ENCODE data around the gene TLE1. TPM values are rescaled to one million over a fixed set of nuclear protein-coding genes. Genes with fewer than 3 reads are reported as not detected.
"Not testable (repeated sequence)": the region's sequence is repeated elsewhere in the genome, so short reads cannot be mapped to it uniquely, and the experiment has no call there.

Gene TLE1
- total RNA-seq, 1 donor from 2014 or later = 16.3 TPM

- TF ChIP-seq, protein P1, sequence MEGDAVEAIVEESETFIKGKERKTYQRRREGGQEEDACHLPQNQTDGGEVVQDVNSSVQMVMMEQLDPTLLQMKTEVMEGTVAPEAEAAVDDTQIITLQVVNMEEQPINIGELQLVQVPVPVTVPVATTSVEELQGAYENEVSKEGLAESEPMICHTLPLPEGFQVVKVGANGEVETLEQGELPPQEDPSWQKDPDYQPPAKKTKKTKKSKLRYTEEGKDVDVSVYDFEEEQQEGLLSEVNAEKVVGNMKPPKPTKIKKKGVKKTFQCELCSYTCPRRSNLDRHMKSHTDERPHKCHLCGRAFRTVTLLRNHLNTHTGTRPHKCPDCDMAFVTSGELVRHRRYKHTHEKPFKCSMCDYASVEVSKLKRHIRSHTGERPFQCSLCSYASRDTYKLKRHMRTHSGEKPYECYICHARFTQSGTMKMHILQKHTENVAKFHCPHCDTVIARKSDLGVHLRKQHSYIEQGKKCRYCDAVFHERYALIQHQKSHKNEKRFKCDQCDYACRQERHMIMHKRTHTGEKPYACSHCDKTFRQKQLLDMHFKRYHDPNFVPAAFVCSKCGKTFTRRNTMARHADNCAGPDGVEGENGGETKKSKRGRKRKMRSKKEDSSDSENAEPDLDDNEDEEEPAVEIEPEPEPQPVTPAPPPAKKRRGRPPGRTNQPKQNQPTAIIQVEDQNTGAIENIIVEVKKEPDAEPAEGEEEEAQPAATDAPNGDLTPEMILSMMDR (IDR thresholded peaks at IDR 0.05) = no peak
- ChIA-PET CTCF (no interaction called here), POLR2A (interaction anchor here (0.6 kb wide), 1 partner anchor 157 kb away, joined by 7 read pairs; no protein-coding TSS in a partner anchor)
- H3K9me3 Mint-ChIP-seq = peaks cover 5% of the 10 kb centered on the region
- peak overlapping the region; percentile 42 for H3K4me3 Mint-ChIP-seq
- peaks cover 40% of the 10 kb centered on the region for H3K36me3 Mint-ChIP-seq (ENCODE audit: low read depth)
- H3K4me1 Mint-ChIP-seq = peaks cover 81% of the 10 kb centered on the region
- peak; percentile 36 for ATAC-seq (ENCODE audit: low read depth)
- peak overlapping the region; percentile 69 for H3K27ac Mint-ChIP-seq
- intact Hi-C loops (cut with micrococcal nuclease) = loop anchor here (2.0 to 5.0 kb wide), 5 partner anchors 35 to 1010 kb away; no protein-coding TSS in a partner anchor
- DNase-seq = no peak
- no peaks in the 10 kb centered on the region for H3K27me3 Mint-ChIP-seq
Observed at GRCh38 chr9:81596679-81597418, 92.5 kb downstream of the TLE1 start.

- H3K9me3 Mint-ChIP-seq = peaks cover 5% of the 10 kb centered on the region
- ChIA-PET POLR2A (no interaction called here), CTCF (no interaction called here)
- TF ChIP-seq, protein P1 (IDR thresholded peaks at IDR 0.05) = no peak
- intact Hi-C loops (cut with micrococcal nuclease) = loop anchor here (2.0 to 5.0 kb wide), 5 partner anchors 36 to 1011 kb away; no protein-coding TSS in a partner anchor
- no peak for DNase-seq
- H3K4me1 Mint-ChIP-seq = peaks cover 75% of the 10 kb centered on the region
- no peak overlapping the region for H3K4me3 Mint-ChIP-seq
- no peak for ATAC-seq (ENCODE audit: low read depth)
- H3K36me3 Mint-ChIP-seq (ENCODE audit: low read depth) = peaks cover 43% of the 10 kb centered on the region
- no peaks in the 10 kb centered on the region for H3K27me3 Mint-ChIP-seq
- peak overlapping the region; percentile 22 for H3K27ac Mint-ChIP-seq
Observed at GRCh38 chr9:81595887-81596543, 93.3 kb downstream of the TLE1 start.

- intact Hi-C loops (cut with micrococcal nuclease) = loop anchor here (5.0 kb wide), 4 partner anchors 37 to 1012 kb away; no protein-coding TSS in a partner anchor
- CTCF ChIA-PET = interaction anchor here (1.8 kb wide), 1 partner anchor 92 kb away, joined by 8 read pairs; no protein-coding TSS in a partner anchor
- peaks cover 73% of the 10 kb centered on the region for H3K4me1 Mint-ChIP-seq
- DNase-seq; ATAC-seq (ENCODE audit: low read depth); H3K9me3 Mint-ChIP-seq; H3K27me3 Mint-ChIP-seq; H3K4me3 Mint-ChIP-seq; H3K27ac Mint-ChIP-seq; POLR2A ChIA-PET: not testable (repeated sequence)
- peaks cover 43% of the 10 kb centered on the region for H3K36me3 Mint-ChIP-seq (ENCODE audit: low read depth)
Observed at GRCh38 chr9:81595293-81595692, 94.1 kb downstream of the TLE1 start.

- Mint-ChIP-seq H3K27me3 (no peaks in the 10 kb centered on the region), H3K27ac (peak overlapping the region; percentile 35), H3K36me3 (ENCODE audit: low read depth) (peaks cover 49% of the 10 kb centered on the region), H3K4me3 (no peak overlapping the region), H3K9me3 (peaks cover 5% of the 10 kb centered on the region), H3K4me1 (peaks cover 65% of the 10 kb centered on the region)
- TF ChIP-seq, protein P1 (IDR thresholded peaks at IDR 0.05) = no peak
- DNase-seq (no peak), ATAC-seq (ENCODE audit: low read depth) (no peak)
- ChIA-PET POLR2A (interaction anchor here (0.7 to 1.1 kb wide), 2 partner anchors 37 to 62 kb away, joined by 3 read pairs; no protein-coding TSS in a partner anchor), CTCF (interaction anchor here (0.6 to 1.8 kb wide), 2 partner anchors 8 to 92 kb away, joined by 3 to 8 read pairs; no protein-coding TSS in a partner anchor)
- intact Hi-C loops (cut with micrococcal nuclease) = no loop called here
Observed at GRCh38 chr9:81594415-81594814, 94.9 kb downstream of the TLE1 start.

GRCh38 chr9:81592887-81593266, 96.5 kb downstream of the TLE1 start:
- H3K4me3 Mint-ChIP-seq = peak overlapping the region; percentile 21
- peaks cover 50% of the 10 kb centered on the region for H3K4me1 Mint-ChIP-seq
- no peak for DNase-seq

More at GRCh38 chr9:81592887-81593266, 96.5 kb downstream of the TLE1 start:
- Mint-ChIP-seq H3K9me3 (peaks cover 5% of the 10 kb centered on the region), H3K27ac (peak overlapping the region; percentile 2), H3K27me3 (no peaks in the 10 kb centered on the region), H3K36me3 (ENCODE audit: low read depth) (peaks cover 60% of the 10 kb centered on the region)
- ChIA-PET POLR2A (interaction anchor here (0.6 kb wide), 1 partner anchor 11 kb away, joined by 3 read pairs; no protein-coding TSS in a partner anchor), CTCF (no interaction called here)
- peak; percentile 63 for ATAC-seq (ENCODE audit: low read depth)
- intact Hi-C loops (cut with micrococcal nuclease) = no loop called here
- TF ChIP-seq, protein P1 (IDR thresholded peaks at IDR 0.05) = no peak

Measured in activated B cell treated with CpG ODN at 0.5 μM for 24 hours (primary cell).